ENCODE results near the gene GOT1. TPM values are rescaled to one million over a fixed set of nuclear protein-coding genes. Genes with fewer than 3 reads are reported as not detected.

The GOT1 gene
- total RNA-seq, 1 experiment from 2014 or later: 56.8 TPM

- H3K27ac Mint-ChIP-seq: no peak overlapping the region
- ChIA-PET POLR2A (interaction anchor here (1.5 kb wide), 1 partner anchor 19 kb away, joined by 5 read pairs; the partner anchor contains the start of gene GOT1), CTCF (interaction anchor here (0.5 to 1.0 kb wide), 2 partner anchors 19 to 222 kb away, joined by 3 to 8 read pairs; partner anchors contain the start of gene GOT1)
- H3K4me1 Mint-ChIP-seq: peaks cover 10% of the 10 kb centered on the region
- peaks cover 16% of the 10 kb centered on the region for H3K36me3 Mint-ChIP-seq
- no peak overlapping the region for H3K4me3 Mint-ChIP-seq
- H3K9me3 Mint-ChIP-seq: no peaks in the 10 kb centered on the region
- no peak for TF ChIP-seq ATF1 (CRISPR knock-in tag; IDR thresholded peaks at IDR 0.05)
- TF ChIP-seq, protein P1, sequence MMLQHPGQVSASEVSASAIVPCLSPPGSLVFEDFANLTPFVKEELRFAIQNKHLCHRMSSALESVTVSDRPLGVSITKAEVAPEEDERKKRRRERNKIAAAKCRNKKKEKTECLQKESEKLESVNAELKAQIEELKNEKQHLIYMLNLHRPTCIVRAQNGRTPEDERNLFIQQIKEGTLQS (CRISPR knock-in tag; conservative IDR thresholded peaks at IDR 0.05): no peak
- TF ChIP-seq FOXK1 (CRISPR knock-in tag; IDR thresholded peaks at IDR 0.05): no peak
- TF ChIP-seq CREM (CRISPR knock-in tag; IDR thresholded peaks at IDR 0.05): no peak
- no peak for TF ChIP-seq KAT7 (CRISPR knock-in tag; IDR thresholded peaks at IDR 0.05; ENCODE audit: borderline replicate concordance)
- TF ChIP-seq ELF4 (CRISPR knock-in tag; IDR thresholded peaks at IDR 0.05; ENCODE audit: low read depth): no peak
- no peak for TF ChIP-seq PRRX2 (CRISPR knock-in tag; IDR thresholded peaks at IDR 0.05)
- no peak for TF ChIP-seq SOX15 (CRISPR knock-in tag; IDR thresholded peaks at IDR 0.05)
- no peak for TF ChIP-seq ZNF416 (CRISPR knock-in tag; IDR thresholded peaks at IDR 0.05)
- no peak for TF ChIP-seq ZNF671 (CRISPR knock-in tag; IDR thresholded peaks at IDR 0.05)
- TF ChIP-seq, protein P2, sequence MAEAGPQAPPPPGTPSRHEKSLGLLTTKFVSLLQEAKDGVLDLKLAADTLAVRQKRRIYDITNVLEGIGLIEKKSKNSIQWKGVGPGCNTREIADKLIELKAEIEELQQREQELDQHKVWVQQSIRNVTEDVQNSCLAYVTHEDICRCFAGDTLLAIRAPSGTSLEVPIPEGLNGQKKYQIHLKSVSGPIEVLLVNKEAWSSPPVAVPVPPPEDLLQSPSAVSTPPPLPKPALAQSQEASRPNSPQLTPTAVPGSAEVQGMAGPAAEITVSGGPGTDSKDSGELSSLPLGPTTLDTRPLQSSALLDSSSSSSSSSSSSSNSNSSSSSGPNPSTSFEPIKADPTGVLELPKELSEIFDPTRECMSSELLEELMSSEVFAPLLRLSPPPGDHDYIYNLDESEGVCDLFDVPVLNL (CRISPR knock-in tag; IDR thresholded peaks at IDR 0.05; ENCODE audit: borderline replicate concordance, low read depth): no peak
- no peak for TF ChIP-seq TEAD1 (CRISPR knock-in tag; IDR thresholded peaks at IDR 0.05)
- no peak for TF ChIP-seq SP1 (CRISPR knock-in tag; conservative IDR thresholded peaks at IDR 0.05)
- no peaks in the 10 kb centered on the region for H3K27me3 Mint-ChIP-seq (ENCODE audit: low read depth)
- ATAC-seq (no peak), DNase-seq (ENCODE audit: low spot score) (no peak)
Observed at GRCh38 chr10:99411546-99411945, 18.9 kb downstream of the GOT1 start.

GRCh38 chr10:99410876-99411275 lies 19.5 kb downstream of the GOT1 start:
- H3K4me1 Mint-ChIP-seq: peaks cover 10% of the 10 kb centered on the region
- no peak overlapping the region for H3K4me3 Mint-ChIP-seq
- POLR2A ChIA-PET: interaction anchor here (1.5 kb wide), 1 partner anchor 20 kb away, joined by 5 read pairs; the partner anchor contains the start of gene GOT1
- no peak for TF ChIP-seq NFE2L1 (CRISPR knock-in tag; IDR thresholded peaks at IDR 0.05)
- no peak for TF ChIP-seq EMX1 (CRISPR knock-in tag; IDR thresholded peaks at IDR 0.05)
- peaks cover 15% of the 10 kb centered on the region for H3K36me3 Mint-ChIP-seq
- CTCF ChIA-PET: no interaction called here
- ATAC-seq (no peak), DNase-seq (ENCODE audit: low spot score) (no peak)
- no peaks in the 10 kb centered on the region for H3K9me3 Mint-ChIP-seq
- no peak overlapping the region for H3K27ac Mint-ChIP-seq
- H3K27me3 Mint-ChIP-seq (ENCODE audit: low read depth): no peaks in the 10 kb centered on the region

DNA sequence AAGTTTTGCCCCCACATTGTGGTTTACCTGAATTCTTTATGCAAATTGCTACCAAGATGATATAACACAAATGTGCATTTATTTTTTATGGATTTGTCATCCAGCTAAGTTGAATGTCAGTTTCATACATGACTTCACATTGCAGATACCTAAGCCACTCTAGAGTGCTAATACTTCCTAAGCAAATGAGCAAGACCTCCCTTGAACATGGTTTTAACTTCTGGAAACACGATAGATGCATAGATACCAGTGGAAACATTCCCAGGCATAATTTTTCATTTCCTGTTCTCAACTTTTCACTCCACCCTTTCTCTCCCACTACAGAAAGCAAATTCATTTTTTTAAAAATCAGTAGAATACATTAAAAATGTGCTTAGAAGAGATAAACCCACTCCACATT lies 20.3 kb downstream of the GOT1 start:
- no peak overlapping the region for H3K27ac Mint-ChIP-seq
- no peak for ATAC-seq
- DNase-seq (ENCODE audit: low spot score): no peak
- H3K36me3 Mint-ChIP-seq: peaks cover 22% of the 10 kb centered on the region
- no peaks in the 10 kb centered on the region for H3K9me3 Mint-ChIP-seq
- POLR2A ChIA-PET: interaction anchor here (0.6 kb wide), 1 partner anchor 260 kb away, joined by 4 read pairs; no protein-coding TSS in a partner anchor
- H3K4me1 Mint-ChIP-seq: peaks cover 10% of the 10 kb centered on the region
- no peaks in the 10 kb centered on the region for H3K27me3 Mint-ChIP-seq (ENCODE audit: low read depth)
- CTCF ChIA-PET: no interaction called here
- H3K4me3 Mint-ChIP-seq: no peak overlapping the region
- TF ChIP-seq KAT7 (CRISPR knock-in tag; IDR thresholded peaks at IDR 0.05; ENCODE audit: borderline replicate concordance) (no peak), HMGA2 (CRISPR knock-in tag; IDR thresholded peaks at IDR 0.05) (no peak), ZNF219 (CRISPR knock-in tag; IDR thresholded peaks at IDR 0.05; ENCODE audit: borderline replicate concordance) (no peak), TP53 (CRISPR knock-in tag; IDR thresholded peaks at IDR 0.05) (no peak), MLX (CRISPR knock-in tag; IDR thresholded peaks at IDR 0.05) (no peak), PREB (CRISPR knock-in tag; IDR thresholded peaks at IDR 0.05; ENCODE audit: borderline replicate concordance) (no peak), ZNF416 (CRISPR knock-in tag; IDR thresholded peaks at IDR 0.05) (no peak), ZNF138 (CRISPR knock-in tag; conservative IDR thresholded peaks at IDR 0.05) (no peak), JUN (CRISPR knock-in tag; IDR thresholded peaks at IDR 0.05) (no peak), TEAD1 (CRISPR knock-in tag; IDR thresholded peaks at IDR 0.05) (no peak), ZNF121 (CRISPR knock-in tag; IDR thresholded peaks at IDR 0.05) (no peak), ZNF396 (CRISPR knock-in tag; IDR thresholded peaks at IDR 0.05; ENCODE audit: borderline replicate concordance) (no peak)
- TF ChIP-seq, protein P3, sequence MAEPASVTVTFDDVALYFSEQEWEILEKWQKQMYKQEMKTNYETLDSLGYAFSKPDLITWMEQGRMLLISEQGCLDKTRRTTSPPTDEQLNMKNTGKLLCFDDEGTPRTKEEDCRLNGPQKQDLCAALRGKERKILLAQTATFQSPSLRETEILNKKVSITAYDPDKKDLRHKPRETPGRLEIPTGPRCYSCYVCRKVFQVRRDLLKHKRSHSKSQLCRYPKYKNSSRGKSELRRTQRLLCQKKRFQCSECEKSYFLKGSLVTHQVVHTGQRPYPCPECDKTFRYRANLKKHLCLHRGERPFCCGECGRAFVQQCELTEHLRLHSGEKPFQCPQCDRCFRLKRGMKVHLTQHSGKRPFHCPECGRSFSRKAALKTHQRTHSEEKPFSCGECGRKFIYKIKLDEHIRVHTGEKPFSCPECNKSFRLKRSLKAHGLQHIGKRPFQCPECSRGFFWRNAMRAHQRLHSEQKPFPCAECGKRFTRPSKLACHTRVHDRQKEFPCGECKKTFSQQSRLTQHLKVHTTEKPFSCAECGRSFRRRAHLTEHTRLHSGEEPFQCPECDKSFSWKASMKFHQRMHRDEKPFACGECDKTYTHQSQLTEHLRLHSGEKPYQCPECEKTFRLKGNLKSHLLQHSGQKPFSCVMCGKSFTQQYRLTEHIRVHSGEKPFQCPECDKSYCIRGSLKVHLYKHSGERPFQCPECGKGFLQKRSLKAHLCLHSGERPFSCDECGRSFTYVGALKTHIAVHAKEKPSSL (CRISPR knock-in tag; conservative IDR thresholded peaks at IDR 0.05): no peak
- TF ChIP-seq, protein P4, sequence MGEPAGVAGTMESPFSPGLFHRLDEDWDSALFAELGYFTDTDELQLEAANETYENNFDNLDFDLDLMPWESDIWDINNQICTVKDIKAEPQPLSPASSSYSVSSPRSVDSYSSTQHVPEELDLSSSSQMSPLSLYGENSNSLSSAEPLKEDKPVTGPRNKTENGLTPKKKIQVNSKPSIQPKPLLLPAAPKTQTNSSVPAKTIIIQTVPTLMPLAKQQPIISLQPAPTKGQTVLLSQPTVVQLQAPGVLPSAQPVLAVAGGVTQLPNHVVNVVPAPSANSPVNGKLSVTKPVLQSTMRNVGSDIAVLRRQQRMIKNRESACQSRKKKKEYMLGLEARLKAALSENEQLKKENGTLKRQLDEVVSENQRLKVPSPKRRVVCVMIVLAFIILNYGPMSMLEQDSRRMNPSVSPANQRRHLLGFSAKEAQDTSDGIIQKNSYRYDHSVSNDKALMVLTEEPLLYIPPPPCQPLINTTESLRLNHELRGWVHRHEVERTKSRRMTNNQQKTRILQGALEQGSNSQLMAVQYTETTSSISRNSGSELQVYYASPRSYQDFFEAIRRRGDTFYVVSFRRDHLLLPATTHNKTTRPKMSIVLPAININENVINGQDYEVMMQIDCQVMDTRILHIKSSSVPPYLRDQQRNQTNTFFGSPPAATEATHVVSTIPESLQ (CRISPR knock-in tag; IDR thresholded peaks at IDR 0.05): no peak
